Peyer's patch (tissue), 4 donors: ENCODE data around the gene SHKBP1. TPM values are rescaled to one million over a fixed set of nuclear protein-coding genes. Genes with fewer than 3 reads are reported as not detected.

ENCODE experiments used
- DNase-seq, 3 donors: peaks; one replicate each; pipeline ENCODE4 v3.0.0-alpha.2; 2017 to 2019
- H3K27ac ChIP-seq, 4 donors: fragments of 200-600 bp; sonication (generic); one replicate each; pipeline ENCODE4 v1.5.1; 2016 to 2019
- H3K27me3 ChIP-seq, 2 donors: fragments of 200-600 bp; sonication (generic); one replicate each; pipeline ENCODE4 v1.5.1; 2019
- H3K36me3 ChIP-seq, 3 donors: fragments of 200-600 bp; sonication (generic); one replicate each; pipeline ENCODE4 v1.5.1; 2016 to 2019
- H3K4me1 ChIP-seq, 4 donors: fragments of 200-600 bp; sonication (generic); one replicate each; pipeline ENCODE4 v1.5.1; 2016 to 2019
- H3K4me3 ChIP-seq, 4 donors: fragments of 200-600 bp; sonication (generic); 1 replicate in 3 of 4; 2 replicates in 1 of 4; pipeline ENCODE4 v1.5.1; 2016 to 2019; ENCODE audit warnings: mild to moderate bottlenecking in 1 of 4
- H3K9me3 ChIP-seq, 4 donors: fragments of 200-600 bp; sonication (generic); one replicate each; pipeline ENCODE4 v1.5.1; 2016 to 2019; ENCODE audit warnings: mild to moderate bottlenecking in 1 of 4
- CTCF ChIP-seq, 6 experiments: fragments of 450-650 bp in 4 of 6; fragments of 200-600 bp in 2 of 6; sonication (generic) in 1 of 6; IDR thresholded peaks; one replicate each; pipeline ENCODE4 v1.5.1; 2017 to 2019; ENCODE audit warnings: antibody characterized with exemption in 6 of 6, mild to moderate bottlenecking in 3 of 6, moderate library complexity in 1 of 6
- POLR2A ChIP-seq, 2 donors: fragments of 450-650 bp; IDR thresholded peaks; one replicate each; pipeline ENCODE4 v1.5.1; 2017; ENCODE audit warnings: antibody characterized with exemption in 2 of 2, mild to moderate bottlenecking in 2 of 2, moderate library complexity in 2 of 2
- total RNA-seq, 4 donors: library from RNA; depleted of rRNA; stranded (reverse); fragments of >200 nt; gene quantifications; one replicate each; pipeline ENCODE4 v1.1.0, GENCODE V29; 2016

Gene SHKBP1
- total RNA-seq, 4 donors from 2014 or later: 73.4 to 121 (median 99.9) TPM

- Histone ChIP-seq H3K4me1 (peaks cover 0 to 30% (median 7%) of the 10 kb centered on the region in 4 donors), H3K9me3 (no peaks in the 10 kb centered on the region), H3K36me3 (no peaks in the 10 kb centered on the region), H3K27ac (peak overlapping the region; percentile 31 to 98 (median 86)), H3K4me3 (no peak overlapping the region), H3K27me3 (no peaks in the 10 kb centered on the region)
- no peak for TF ChIP-seq POLR2A (IDR thresholded peaks at IDR 0.05)
- peak in 2 of 3 donors; percentile 74 to 75 for DNase-seq
Observed at GRCh38 chr19:40611096-40611495, 34.4 kb downstream of the SHKBP1 start.

- Histone ChIP-seq H3K27ac (peak overlapping the region in 3 of 4 donors; percentile 31 to 98 (median 89)), H3K9me3 (no peaks in the 10 kb centered on the region), H3K4me1 (peaks cover 0 to 25% (median 5%) of the 10 kb centered on the region in 4 donors)
Observed at GRCh38 chr19:40611900-40612698, 35.4 kb downstream of the SHKBP1 start.

DNA sequence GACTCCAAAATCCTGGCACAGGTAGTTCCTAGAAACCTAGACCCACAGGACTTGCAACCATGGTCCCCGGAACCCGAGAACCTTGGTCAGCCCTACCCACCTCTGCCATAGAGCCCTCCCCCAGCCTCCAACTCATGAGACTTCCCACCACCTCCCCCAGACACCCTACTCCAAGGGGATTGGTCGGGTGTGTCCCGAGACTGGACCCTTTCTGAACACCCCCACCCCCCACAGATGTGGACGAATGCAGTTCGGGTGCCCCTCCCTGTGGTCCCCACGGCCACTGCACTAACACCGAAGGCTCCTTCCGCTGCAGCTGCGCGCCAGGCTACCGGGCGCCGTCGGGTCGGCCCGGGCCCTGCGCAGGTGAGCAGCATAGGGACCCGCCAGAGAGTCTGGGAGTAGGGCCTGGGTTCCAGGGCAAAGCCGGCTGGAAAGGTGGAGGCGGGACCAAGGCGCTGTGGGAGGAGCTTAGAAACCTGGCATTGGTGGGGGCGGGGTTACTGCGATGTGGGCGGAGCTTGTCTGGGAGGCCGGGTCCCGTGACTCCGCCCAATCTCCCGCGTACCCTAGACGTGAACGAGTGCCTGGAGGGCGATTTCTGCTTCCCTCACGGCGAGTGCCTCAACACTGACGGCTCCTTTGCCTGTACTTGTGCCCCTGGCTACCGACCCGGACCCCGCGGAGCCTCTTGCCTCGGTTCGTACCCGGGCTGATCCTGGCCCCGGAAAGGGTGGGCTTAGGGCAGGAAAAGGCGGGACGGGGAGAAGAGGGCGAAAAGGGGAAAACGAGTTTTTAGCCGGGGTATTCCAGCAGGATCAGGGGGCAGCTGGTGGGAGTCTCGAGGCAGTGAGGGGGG lies 36.4 kb downstream of the SHKBP1 start:
- Histone ChIP-seq H3K27me3 (no peaks in the 10 kb centered on the region), H3K36me3 (no peaks in the 10 kb centered on the region), H3K4me1 (peaks cover 0 to 18% (median 5%) of the 10 kb centered on the region in 4 donors), H3K9me3 (no peaks in the 10 kb centered on the region), H3K27ac (peak overlapping the region; percentile 81 to 98 (median 90)), H3K4me3 (peak overlapping the region; percentile 62 to 83 (median 64))
- peak; percentile 64 to 83 (median 83) for DNase-seq
- TF ChIP-seq POLR2A (IDR thresholded peaks at IDR 0.05) (no peak), CTCF (IDR thresholded peaks at IDR 0.05) (no peak)

More at GRCh38 chr19:40611900-40612698, 35.4 kb downstream of the SHKBP1 start:
- H3K4me3 ChIP-seq: no peak overlapping the region
- H3K27me3 ChIP-seq: no peaks in the 10 kb centered on the region
- H3K36me3 ChIP-seq: no peaks in the 10 kb centered on the region
- TF ChIP-seq CTCF (IDR thresholded peaks at IDR 0.05) (no peak), POLR2A (IDR thresholded peaks at IDR 0.05) (no peak)
- DNase-seq: no peak

DNA sequence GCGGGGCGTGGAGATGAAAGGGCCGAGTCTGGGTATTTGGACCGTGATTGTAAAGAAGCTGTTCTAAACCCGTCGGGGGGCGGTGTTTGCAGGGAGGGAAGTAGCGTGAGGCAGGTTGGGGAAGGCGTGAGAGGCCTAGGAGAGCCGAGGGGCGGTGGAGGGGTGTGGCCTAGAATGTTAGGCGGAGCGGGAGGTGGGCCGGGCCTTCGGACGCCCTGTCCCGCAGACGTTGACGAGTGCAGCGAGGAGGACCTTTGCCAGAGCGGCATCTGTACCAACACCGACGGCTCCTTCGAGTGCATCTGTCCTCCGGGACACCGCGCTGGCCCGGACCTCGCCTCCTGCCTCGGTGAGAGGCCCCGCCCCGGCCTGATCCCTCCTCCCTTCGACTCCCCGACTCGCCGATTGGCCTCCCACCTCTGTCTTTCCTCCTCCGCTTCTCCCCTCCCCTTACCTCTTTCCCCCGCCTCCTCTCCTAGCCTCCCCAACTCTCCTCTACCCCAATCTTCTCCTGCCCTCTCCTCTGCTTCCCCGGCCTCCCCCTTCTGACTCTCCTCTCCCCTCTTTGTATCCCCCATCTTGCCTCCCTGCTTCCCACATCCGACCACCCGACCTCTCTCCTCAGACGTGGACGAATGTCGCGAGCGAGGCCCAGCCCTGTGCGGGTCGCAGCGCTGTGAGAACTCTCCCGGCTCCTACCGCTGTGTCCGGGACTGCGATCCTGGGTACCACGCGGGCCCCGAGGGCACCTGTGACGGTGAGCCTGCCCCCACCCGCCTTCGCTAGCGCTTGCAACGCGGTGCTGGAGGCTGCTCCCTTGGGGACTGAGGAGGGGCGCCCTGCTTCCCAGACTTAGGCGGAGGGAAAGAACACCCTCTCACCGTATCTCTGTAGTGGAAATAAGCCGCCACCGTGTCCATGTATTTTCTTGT lies 37.3 kb downstream of the SHKBP1 start:
- Histone ChIP-seq H3K36me3 (peaks cover 0 to 6% (median 0%) of the 10 kb centered on the region in 3 donors), H3K4me3 (peak overlapping the region; percentile 62 to 83 (median 64)), H3K4me1 (peaks cover 0 to 14% (median 5%) of the 10 kb centered on the region in 4 donors), H3K9me3 (no peaks in the 10 kb centered on the region), H3K27ac (peak overlapping the region; percentile 81 to 98 (median 90)), H3K27me3 (no peaks in the 10 kb centered on the region)
- peak; percentile 90 to 96 (median 96) for DNase-seq
- TF ChIP-seq POLR2A (IDR thresholded peaks at IDR 0.05) (peak; percentile 88 to 95), CTCF (IDR thresholded peaks at IDR 0.05) (no peak)

- TF ChIP-seq POLR2A (IDR thresholded peaks at IDR 0.05): peak; percentile 81 to 86
- TF ChIP-seq CTCF (IDR thresholded peaks at IDR 0.05): no peak
- peaks cover 0 to 14% (median 5%) of the 10 kb centered on the region in 4 donors for H3K4me1 ChIP-seq
- H3K27me3 ChIP-seq: no peaks in the 10 kb centered on the region
- peak overlapping the region; percentile 62 to 83 (median 64) for H3K4me3 ChIP-seq
- H3K9me3 ChIP-seq: no peaks in the 10 kb centered on the region
- H3K27ac ChIP-seq: peak overlapping the region; percentile 81 to 98 (median 90)
- peak; percentile 79 to 97 (median 97) for DNase-seq
- H3K36me3 ChIP-seq: peaks cover 0 to 14% (median 0%) of the 10 kb centered on the region in 3 donors
Observed at GRCh38 chr19:40614622-40615411, 38.1 kb downstream of the SHKBP1 start.
